H9 (cell line): ENCODE measurements around the gene CA9. TPM values are rescaled to one million over a fixed set of nuclear protein-coding genes. Genes with fewer than 3 reads are reported as not detected.

Source experiments
- DNase-seq: peaks from one replicate; pipeline ENCODE4 v3.0.0-alpha.2; 2017
- H2AFZ ChIP-seq: one replicate; pipeline ENCODE4 v1.6.1; 2013; ENCODE audit warnings: mild to moderate bottlenecking, low read length, control low read depth, moderate library complexity
- H2AK5ac ChIP-seq: 2 replicates; pipeline ENCODE4 v1.6.1; 2013; ENCODE audit warnings: low read length, control low read depth, mixed read lengths; ENCODE audit not compliant: insufficient read length
- H2BK120ac ChIP-seq: one replicate; pipeline ENCODE4 v1.6.1; 2013; ENCODE audit warnings: low read depth, mild to moderate bottlenecking, low read length, control low read depth, inconsistent platforms; ENCODE audit not compliant: poor library complexity, severe bottlenecking
- H2BK12ac ChIP-seq: 2 replicates; pipeline ENCODE4 v1.6.1; 2013; ENCODE audit warnings: low read length, control low read depth, mixed read lengths, low read depth; ENCODE audit not compliant: insufficient read length
- H2BK15ac ChIP-seq: 2 replicates; pipeline ENCODE4 v1.6.1; 2013; ENCODE audit warnings: low read depth, low read length, control low read depth
- H2BK20ac ChIP-seq: one replicate; pipeline ENCODE4 v1.6.1; 2013; ENCODE audit warnings: low read depth, mild to moderate bottlenecking, low read length, control low read depth, inconsistent platforms; ENCODE audit not compliant: poor library complexity, severe bottlenecking
- H2BK5ac ChIP-seq: 2 replicates; pipeline ENCODE4 v1.6.1; 2013; ENCODE audit warnings: low read length, control low read depth, mixed read lengths; ENCODE audit not compliant: insufficient read length
- H3K14ac ChIP-seq: 2 replicates; pipeline ENCODE4 v1.6.1; 2013; ENCODE audit warnings: low read length, control low read depth; ENCODE audit not compliant: insufficient read depth
- H3K18ac ChIP-seq: 2 replicates; pipeline ENCODE4 v1.6.1; 2013; ENCODE audit warnings: low read depth, mild to moderate bottlenecking, mixed read lengths, low read length, control low read depth; ENCODE audit not compliant: insufficient read length
- H3K23ac ChIP-seq: 2 replicates; pipeline ENCODE4 v1.6.1; 2013; ENCODE audit warnings: low read length, control low read depth, mixed read lengths, low read depth; ENCODE audit not compliant: insufficient read length
- H3K23me2 ChIP-seq: 2 replicates; pipeline ENCODE4 v1.6.1; 2013; ENCODE audit warnings: low read depth, mild to moderate bottlenecking, mixed read lengths, low read length, control low read depth; ENCODE audit not compliant: insufficient read length, poor library complexity, severe bottlenecking
- H3K27ac ChIP-seq: 2 replicates; pipeline ENCODE4 v1.5.1; 2013; ENCODE audit warnings: low read length, control low read depth, mixed read lengths, low read depth; ENCODE audit not compliant: insufficient read length
- H3K27me3 ChIP-seq: 2 replicates; pipeline ENCODE4 v1.6.1; 2013; ENCODE audit warnings: low read length, control low read depth, inconsistent platforms; ENCODE audit not compliant: insufficient read depth
- H3K4ac ChIP-seq: 2 replicates; pipeline ENCODE4 v1.6.1; 2013; ENCODE audit warnings: low read depth, mild to moderate bottlenecking, control low read depth, inconsistent platforms, low read length, moderate library complexity
- H3K4me1 ChIP-seq: 2 replicates; pipeline ENCODE4 v1.6.1; 2013; ENCODE audit warnings: low read length, control low read depth, inconsistent platforms; ENCODE audit not compliant: insufficient read depth
- H3K4me2 ChIP-seq: 2 replicates; pipeline ENCODE4 v1.6.1; 2013; ENCODE audit warnings: low read length, control low read depth, mixed read lengths; ENCODE audit not compliant: insufficient read length, insufficient read depth
- H3K56ac ChIP-seq: 2 replicates; pipeline ENCODE4 v1.6.1; 2013; ENCODE audit warnings: low read depth, mild to moderate bottlenecking, mixed read lengths, low read length, control low read depth; ENCODE audit not compliant: insufficient read length
- H3K79me1 ChIP-seq: 2 replicates; pipeline ENCODE4 v1.6.1; 2013; ENCODE audit warnings: low read depth, mild to moderate bottlenecking, moderate library complexity, low read length, control low read depth, inconsistent platforms; ENCODE audit not compliant: insufficient read depth, poor library complexity, severe bottlenecking
- H3K79me2 ChIP-seq: 2 replicates; pipeline ENCODE4 v1.6.1; 2013; ENCODE audit warnings: low read length, control low read depth, inconsistent platforms; ENCODE audit not compliant: insufficient read depth
- H3K9ac ChIP-seq: 2 replicates; pipeline ENCODE4 v1.6.1; 2013; ENCODE audit warnings: low read length, control low read depth, mixed read lengths; ENCODE audit not compliant: insufficient read length; ENCODE audit errors: extremely low read depth
- H3K9me3 ChIP-seq: one replicate; pipeline ENCODE4 v1.6.1; 2013; ENCODE audit warnings: low read depth, low read length, inconsistent platforms; ENCODE audit not compliant: control insufficient read depth
- H3T11ph ChIP-seq: one replicate; pipeline ENCODE4 v1.6.1; 2013; ENCODE audit warnings: mild to moderate bottlenecking, low read length, control low read depth, inconsistent platforms
- H4K20me1 ChIP-seq: one replicate; pipeline ENCODE4 v1.6.1; 2013; ENCODE audit not compliant: control insufficient read depth, insufficient read length, insufficient read depth
- H4K5ac ChIP-seq: 2 replicates; pipeline ENCODE4 v1.6.1; 2013; ENCODE audit warnings: low read depth, mild to moderate bottlenecking, mixed read lengths, low read length, control low read depth; ENCODE audit not compliant: insufficient read length
- H4K8ac ChIP-seq: replicated peaks from 2 replicates; pipeline ENCODE4 v1.6.1; 2013; ENCODE audit warnings: low read length, control low read depth, mixed read lengths, low read depth; ENCODE audit not compliant: insufficient read length
- H4K91ac ChIP-seq: 2 replicates; pipeline ENCODE4 v1.6.1; 2013; ENCODE audit warnings: low read depth, mild to moderate bottlenecking, moderate library complexity, mixed read lengths, low read length, control low read depth; ENCODE audit not compliant: insufficient read length
- H3K27ac Mint-ChIP-seq, 3 experiments: 2 replicates in 2 of 3; 3 replicates in 1 of 3; pipeline ENCODE4 v1.8.0; 2020 to 2021; ENCODE audit warnings: mixed read lengths in 3 of 3, mild to moderate bottlenecking in 1 of 3, moderate library complexity in 1 of 3
- H3K27me3 Mint-ChIP-seq: 2 replicates; pipeline ENCODE4 v1.8.0; 2021; ENCODE audit warnings: low read depth, mild to moderate bottlenecking, moderate library complexity, mixed read lengths
- H3K36me3 Mint-ChIP-seq, 3 experiments: 2 replicates in 2 of 3; 3 replicates in 1 of 3; pipeline ENCODE4 v1.8.0; 2020 to 2021; ENCODE audit warnings: low read depth in 3 of 3, mixed read lengths in 3 of 3; ENCODE audit not compliant: insufficient read depth in 1 of 3
- H3K4me1 Mint-ChIP-seq, 2 experiments: 2 replicates each; pipeline ENCODE4 v1.8.0; 2020; ENCODE audit warnings: mixed read lengths in 2 of 2
- H3K4me3 Mint-ChIP-seq, 2 experiments: 2 replicates in 1 of 2; 3 replicates in 1 of 2; pipeline ENCODE4 v1.8.0; 2020 to 2021; ENCODE audit warnings: mild to moderate bottlenecking in 2 of 2, mixed read lengths in 2 of 2, moderate library complexity in 1 of 2
- H3K9me3 Mint-ChIP-seq, 2 experiments: 2 replicates in 1 of 2; 3 replicates in 1 of 2; pipeline ENCODE4 v1.8.0; 2020; ENCODE audit warnings: mild to moderate bottlenecking in 2 of 2, mixed read lengths in 2 of 2, moderate library complexity in 1 of 2
- WGBS: extraction: QIAGEN DNeasy Blood & Tissue Kit; methylation state at CpG from one replicate; pipeline ENCODE4 v1.1.7; 2013; ENCODE audit warnings: missing lambda C conversion rate, low lambda C conversion rate, mixed read lengths; ENCODE audit not compliant: insufficient read length; ENCODE audit errors: extremely low coverage; 5-methylcytosine and 5-hydroxymethylcytosine counted together
- total RNA-seq: library from RNA; stranded (reverse); gene quantifications from 2 replicates; pipeline ENCODE4 v1.2.1, GENCODE V29; 2021
- TF ChIP-seq, protein P1 (sequence below): fragments of 200-600 bp; sonication (generic); conservative IDR thresholded peaks from 3 replicates; pipeline ENCODE4 v1.8.0; 2021; ENCODE audit warnings: antibody characterized with exemption, mild to moderate bottlenecking

CA9 gene
- total RNA-seq, 1 experiment from 2014 or later = 0.94 TPM

DNA sequence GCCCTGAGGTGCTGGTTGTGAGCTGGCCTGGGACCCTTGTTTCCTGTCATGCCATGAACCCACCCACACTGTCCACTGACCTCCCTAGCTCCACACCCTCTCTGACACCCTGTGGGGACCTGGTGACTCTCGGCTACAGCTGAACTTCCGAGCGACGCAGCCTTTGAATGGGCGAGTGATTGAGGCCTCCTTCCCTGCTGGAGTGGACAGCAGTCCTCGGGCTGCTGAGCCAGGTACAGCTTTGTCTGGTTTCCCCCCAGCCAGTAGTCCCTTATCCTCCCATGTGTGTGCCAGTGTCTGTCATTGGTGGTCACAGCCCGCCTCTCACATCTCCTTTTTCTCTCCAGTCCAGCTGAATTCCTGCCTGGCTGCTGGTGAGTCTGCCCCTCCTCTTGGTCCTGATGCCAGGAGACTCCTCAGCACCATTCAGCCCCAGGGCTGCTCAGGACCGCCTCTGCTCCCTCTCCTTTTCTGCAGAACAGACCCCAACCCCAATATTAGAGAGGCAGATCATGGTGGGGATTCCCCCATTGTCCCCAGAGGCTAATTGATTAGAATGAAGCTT, 6.1 kb downstream of the CA9 start:
- Histone ChIP-seq H3K23me2 (no peaks in the 10 kb centered on the region), H3K79me2 (no peaks in the 10 kb centered on the region), H3K27ac (no peak overlapping the region), H3K23ac (no peak overlapping the region), H2BK12ac (no peak overlapping the region), H3T11ph (no peak overlapping the region), H3K9me3 (no peaks in the 10 kb centered on the region), H3K4me1 (no peaks in the 10 kb centered on the region; the same call in none of the 2 replicates), H4K5ac (no peak overlapping the region), H2BK5ac (no peak overlapping the region), H3K79me1 (no peaks in the 10 kb centered on the region), H3K18ac (no peak overlapping the region), H2BK20ac (no peak overlapping the region), H3K27me3 (no peaks in the 10 kb centered on the region; the same call in 1 of the 2 replicates), H4K91ac (no peak overlapping the region), H2AFZ (no peak overlapping the region), H4K20me1 (no peaks in the 10 kb centered on the region), H3K4me2 (no peak overlapping the region), H4K8ac (no peak overlapping the region), H3K4ac (no peak overlapping the region), H2BK15ac (no peak overlapping the region), H2AK5ac (no peak overlapping the region), H3K9ac (no peak overlapping the region), H3K56ac (no peak overlapping the region), H3K14ac (no peak overlapping the region), H2BK120ac (no peak overlapping the region)
- peaks cover 22 to 28% of the 10 kb centered on the region in 2 experiments for H3K4me1 Mint-ChIP-seq
- H3K27me3 Mint-ChIP-seq = peaks cover 20% of the 10 kb centered on the region
- H3K4me3 Mint-ChIP-seq = no peak overlapping the region
- no peaks in the 10 kb centered on the region for H3K9me3 Mint-ChIP-seq
- H3K36me3 Mint-ChIP-seq = peaks cover 26 to 31% (median 31%) of the 10 kb centered on the region in 3 experiments; a peak in 6 of 7 replicates
- TF ChIP-seq, protein P1, sequence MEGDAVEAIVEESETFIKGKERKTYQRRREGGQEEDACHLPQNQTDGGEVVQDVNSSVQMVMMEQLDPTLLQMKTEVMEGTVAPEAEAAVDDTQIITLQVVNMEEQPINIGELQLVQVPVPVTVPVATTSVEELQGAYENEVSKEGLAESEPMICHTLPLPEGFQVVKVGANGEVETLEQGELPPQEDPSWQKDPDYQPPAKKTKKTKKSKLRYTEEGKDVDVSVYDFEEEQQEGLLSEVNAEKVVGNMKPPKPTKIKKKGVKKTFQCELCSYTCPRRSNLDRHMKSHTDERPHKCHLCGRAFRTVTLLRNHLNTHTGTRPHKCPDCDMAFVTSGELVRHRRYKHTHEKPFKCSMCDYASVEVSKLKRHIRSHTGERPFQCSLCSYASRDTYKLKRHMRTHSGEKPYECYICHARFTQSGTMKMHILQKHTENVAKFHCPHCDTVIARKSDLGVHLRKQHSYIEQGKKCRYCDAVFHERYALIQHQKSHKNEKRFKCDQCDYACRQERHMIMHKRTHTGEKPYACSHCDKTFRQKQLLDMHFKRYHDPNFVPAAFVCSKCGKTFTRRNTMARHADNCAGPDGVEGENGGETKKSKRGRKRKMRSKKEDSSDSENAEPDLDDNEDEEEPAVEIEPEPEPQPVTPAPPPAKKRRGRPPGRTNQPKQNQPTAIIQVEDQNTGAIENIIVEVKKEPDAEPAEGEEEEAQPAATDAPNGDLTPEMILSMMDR = no peak
- no peak overlapping the region for H3K27ac Mint-ChIP-seq
- WGBS = no CpG with 5 or more reads among the region's 8 CpGs
- DNase-seq = no peak
